DND-41 (cell line): ENCODE data around the gene ACCS.

ENCODE experiments used
- CTCF ChIP-seq: IDR thresholded peaks from 2 replicates; pipeline ENCODE4 v1.5.1; 2012; ENCODE audit warnings: borderline replicate concordance, low read length, moderate library complexity, mild to moderate bottlenecking; ENCODE audit not compliant: poor library complexity, severe bottlenecking; ENCODE audit errors: extremely low read depth
- EZH2 ChIP-seq: IDR thresholded peaks from 3 replicates; pipeline ENCODE4 v1.6.1; 2012; ENCODE audit warnings: borderline replicate concordance, low read depth, mild to moderate bottlenecking, moderate library complexity, low read length, inconsistent platforms; ENCODE audit not compliant: severe bottlenecking

- TF ChIP-seq CTCF (no peak), EZH2 (no peak)
These were observed 18.8 kb upstream of the ACCS start for GRCh38 chr11:44047298-44047697.
